AG10803 (cell line): Measurements from ENCODE around the gene NTN1.
A peak's percentile ranks its signal among the peaks of the same experiment; 100 is the strongest.
"Not testable (repeated sequence)": the region's sequence is repeated elsewhere in the genome, so short reads cannot be mapped to it uniquely, and the experiment has no call there.

Experiments used
- DNase-seq: peaks from one replicate; pipeline ENCODE4 v3.0.0; 2010; ENCODE audit warnings: low read depth
- H3K4me3 ChIP-seq: 2 replicates; pipeline ENCODE4 v1.5.1; 2011; ENCODE audit warnings: mild to moderate bottlenecking, low read length, control low read depth
- CTCF ChIP-seq: conservative IDR thresholded peaks from 2 replicates; pipeline ENCODE4 v1.5.1; 2011; ENCODE audit warnings: mild to moderate bottlenecking, low read length, control low read depth, inconsistent platforms

NTN1 gene

GRCh38 chr17:9150446-9151090 lies 129.3 kb downstream of the NTN1 start:
- no peak overlapping the region for H3K4me3 ChIP-seq
- TF ChIP-seq CTCF, result no peak
- DNase-seq, result peak; percentile 45

- DNase-seq, result no peak
- no peak for TF ChIP-seq CTCF
- no peak overlapping the region for H3K4me3 ChIP-seq
Measured at GRCh38 chr17:9151091-9151490, 129.8 kb downstream of the NTN1 start.

GRCh38 chr17:9151740-9152139 lies 130.4 kb downstream of the NTN1 start:
- not testable (repeated sequence) for H3K4me3 ChIP-seq, DNase-seq

GRCh38 chr17:9158544-9159452 lies 137.5 kb downstream of the NTN1 start:
- no peak for DNase-seq
- TF ChIP-seq CTCF, result no peak
- H3K4me3 ChIP-seq, result no peak overlapping the region

GRCh38 chr17:9162275-9162985 lies 141.1 kb downstream of the NTN1 start:
- no peak for DNase-seq
- TF ChIP-seq CTCF, result no peak
- H3K4me3 ChIP-seq, result no peak overlapping the region

- H3K4me3 ChIP-seq, result no peak overlapping the region
- DNase-seq, result no peak
Measured at GRCh38 chr17:9166788-9167187, 145.5 kb downstream of the NTN1 start.

More at GRCh38 chr17:9166788-9167187, 145.5 kb downstream of the NTN1 start:
- no peak for TF ChIP-seq CTCF
